Activated naive CD4-positive, alpha-beta T cell treated with anti-CD3 and anti-CD28 coated beads, Interleukin-2, amount 10 ng/mL, durations not matched to agents 7 days and 5 days (primary cell): ENCODE results near the gene MGAT3.

Source experiments
- CTCF ChIA-PET: fragments of 350-600 bp; sonication (Branson Sonifier 250); formaldehyde crosslinking; loops from one replicate; lab custom pipeline; 2021; ENCODE audit warnings: antibody characterized with exemption; lab: Charles Lee
- DNase-seq: peaks from one replicate; pipeline ENCODE4 v3.0.0-alpha.2; 2020
- H3K27ac Mint-ChIP-seq: one replicate; pipeline ENCODE4 v1.8.0; 2021; ENCODE audit warnings: mild to moderate bottlenecking, moderate library complexity, mixed read lengths
- H3K27me3 Mint-ChIP-seq: one replicate; pipeline ENCODE4 v1.8.0; 2021; ENCODE audit warnings: mild to moderate bottlenecking, mixed read lengths
- H3K36me3 Mint-ChIP-seq: one replicate; pipeline ENCODE4 v1.8.0; 2021; ENCODE audit warnings: mixed read lengths
- H3K4me1 Mint-ChIP-seq: one replicate; pipeline ENCODE4 v1.8.0; 2021; ENCODE audit warnings: mixed read lengths
- H3K4me3 Mint-ChIP-seq: one replicate; pipeline ENCODE4 v1.8.0; 2021; ENCODE audit warnings: mild to moderate bottlenecking, moderate library complexity, mixed read lengths
- H3K9me3 Mint-ChIP-seq: one replicate; pipeline ENCODE4 v1.8.0; 2021; ENCODE audit warnings: mixed read lengths

Gene MGAT3

DNA sequence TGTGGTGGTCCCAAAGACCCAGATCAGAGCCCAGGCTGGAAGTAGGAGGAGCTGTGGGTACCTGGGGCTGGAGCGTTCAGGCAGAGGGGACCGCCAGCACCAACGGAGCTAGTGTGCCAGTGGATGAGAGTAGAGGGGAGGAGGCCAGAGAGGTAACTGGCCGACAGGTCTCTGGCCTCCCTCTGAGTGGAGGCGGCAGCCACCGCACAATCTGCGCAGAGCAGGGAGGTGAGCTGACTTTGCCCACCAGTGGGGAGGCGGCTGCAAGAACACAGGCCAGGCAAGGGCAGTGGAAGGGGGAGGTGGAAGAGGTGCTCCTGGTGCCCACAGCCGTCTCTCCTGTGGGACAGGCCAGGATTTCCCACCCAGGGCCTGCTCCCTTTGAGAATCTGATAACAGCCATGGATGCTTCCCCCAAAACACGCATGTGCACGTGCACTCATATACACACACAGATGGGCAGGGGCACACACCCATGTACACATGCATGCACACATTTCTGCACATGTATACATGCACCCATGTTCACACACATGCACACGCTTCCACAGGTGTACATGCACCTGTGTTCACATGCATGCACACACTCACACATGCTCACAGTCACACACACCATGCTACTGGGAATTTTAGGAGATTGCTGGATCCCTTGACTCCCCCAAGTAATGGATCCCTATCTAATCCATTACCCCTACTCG, 6.4 kb upstream of the MGAT3 start:
- Mint-ChIP-seq H3K27me3 (peaks cover 30% of the 10 kb centered on the region), H3K9me3 (no peaks in the 10 kb centered on the region), H3K36me3 (peaks cover 31% of the 10 kb centered on the region), H3K4me3 (no peak overlapping the region), H3K27ac (no peak overlapping the region), H3K4me1 (peaks cover 72% of the 10 kb centered on the region)
- DNase-seq, result no peak
- CTCF ChIA-PET, result no interaction called here

DNA sequence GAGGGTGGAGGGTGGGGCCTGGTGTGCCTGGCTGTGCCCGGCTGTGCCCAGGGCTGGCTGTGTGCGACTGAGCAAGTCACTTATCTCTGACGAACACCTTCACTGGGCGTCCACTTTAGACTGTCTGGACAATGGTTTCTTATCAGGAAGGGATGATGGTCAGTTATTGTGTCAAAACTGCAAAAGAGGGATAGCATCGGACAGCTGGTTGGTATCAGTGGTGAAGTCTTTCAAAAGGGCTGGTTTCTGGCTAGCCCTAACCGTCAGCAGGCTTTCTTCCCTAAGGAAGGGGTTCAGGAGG, 4.1 kb upstream of the MGAT3 start:
- Mint-ChIP-seq H3K4me1 (peaks cover 70% of the 10 kb centered on the region), H3K27ac (no peak overlapping the region), H3K4me3 (no peak overlapping the region), H3K27me3 (peaks cover 45% of the 10 kb centered on the region), H3K9me3 (no peaks in the 10 kb centered on the region), H3K36me3 (peaks cover 40% of the 10 kb centered on the region)
- CTCF ChIA-PET, result no interaction called here
- no peak for DNase-seq

DNA sequence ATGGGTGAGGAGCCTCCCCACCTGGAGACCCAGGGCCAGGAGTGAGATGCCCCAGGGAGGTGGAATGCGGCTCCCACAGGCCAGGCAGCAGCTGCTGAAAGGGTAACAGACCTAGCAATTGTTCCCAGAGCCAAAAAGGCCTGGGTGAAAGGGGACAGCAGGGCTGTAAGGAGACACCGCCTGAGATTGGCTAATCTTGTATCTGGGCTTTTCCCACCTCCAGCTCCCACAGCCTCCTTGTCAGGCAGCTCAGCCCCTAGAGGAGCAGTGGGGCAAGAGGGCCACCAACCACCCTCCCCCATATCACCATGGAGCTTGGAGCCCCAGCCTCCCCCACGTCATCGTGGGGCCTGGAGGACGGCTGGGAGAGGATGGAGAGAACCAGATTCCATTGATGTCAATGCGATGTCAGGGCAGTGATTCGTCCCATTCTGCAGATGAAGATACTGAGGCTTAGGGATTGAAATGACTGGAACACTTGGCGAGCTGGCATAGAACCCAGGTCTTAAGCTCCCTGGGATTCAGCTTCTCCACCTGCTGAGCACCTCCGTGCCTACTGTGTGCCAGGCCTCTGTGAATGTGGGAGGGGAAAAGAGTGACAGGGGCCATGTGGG, 2.9 kb upstream of the MGAT3 start:
- no peak for DNase-seq
- peaks cover 56% of the 10 kb centered on the region for H3K27me3 Mint-ChIP-seq
- CTCF ChIA-PET, result interaction anchor here (0.9 kb wide), 1 partner anchor 17 kb away, joined by 3 read pairs; no protein-coding TSS in a partner anchor
- H3K27ac Mint-ChIP-seq, result peak overlapping the region; percentile 80
- H3K4me1 Mint-ChIP-seq, result peaks cover 67% of the 10 kb centered on the region
- H3K36me3 Mint-ChIP-seq, result peaks cover 47% of the 10 kb centered on the region
- H3K4me3 Mint-ChIP-seq, result no peak overlapping the region
- no peaks in the 10 kb centered on the region for H3K9me3 Mint-ChIP-seq

DNA sequence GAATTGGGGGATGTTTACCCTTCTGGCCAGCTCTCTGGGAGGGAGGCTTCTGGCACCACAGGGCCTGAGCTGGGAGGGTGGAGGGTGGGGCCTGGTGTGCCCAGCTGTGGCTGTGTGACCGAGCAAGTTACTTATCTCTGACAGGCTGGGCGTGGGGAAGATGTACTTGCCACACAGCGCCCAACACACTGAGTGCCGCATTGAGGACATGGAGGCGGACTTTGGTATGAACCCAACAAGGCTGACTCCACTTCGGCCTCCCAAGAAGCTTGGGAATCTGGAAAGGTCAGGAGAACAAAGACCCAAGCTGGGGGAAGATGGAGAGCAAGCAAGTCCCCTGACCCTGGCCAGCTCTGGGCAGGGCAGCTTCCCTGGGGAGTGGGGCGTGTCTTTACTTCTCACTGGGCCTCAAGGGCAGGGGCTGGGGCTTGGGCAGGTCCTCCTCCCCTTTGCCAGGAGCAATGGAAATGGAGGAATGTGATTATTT, 2.4 kb upstream of the MGAT3 start:
- no peak for DNase-seq
- no peak overlapping the region for H3K4me3 Mint-ChIP-seq

DNA sequence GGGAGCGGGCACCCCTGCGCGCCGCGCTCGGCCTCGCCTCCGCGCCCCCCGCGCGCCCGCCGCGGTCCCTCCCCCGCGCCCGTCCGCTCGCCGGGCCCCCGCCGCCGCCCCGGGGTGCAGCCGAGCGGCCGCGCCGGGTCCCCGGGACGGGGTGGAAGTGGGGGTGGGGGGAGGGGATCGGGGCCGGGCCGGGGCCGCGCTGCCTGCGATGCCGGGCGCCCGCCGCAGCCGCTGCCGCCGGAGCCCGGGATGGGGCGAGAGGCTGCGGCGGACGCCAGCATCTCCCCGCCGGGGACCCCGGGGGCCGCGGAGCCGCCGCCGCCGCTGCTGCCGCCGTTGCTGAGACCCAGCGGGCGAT, 365 bp downstream of the MGAT3 start:
- H3K36me3 Mint-ChIP-seq, result peaks cover 36% of the 10 kb centered on the region
- H3K9me3 Mint-ChIP-seq, result no peaks in the 10 kb centered on the region
- no peak for DNase-seq
- CTCF ChIA-PET, result no interaction called here
- no peak overlapping the region for H3K4me3 Mint-ChIP-seq
- H3K27ac Mint-ChIP-seq, result no peak overlapping the region
- H3K27me3 Mint-ChIP-seq, result peaks cover 77% of the 10 kb centered on the region
- H3K4me1 Mint-ChIP-seq, result peaks cover 38% of the 10 kb centered on the region

More for the DNA sequence above, 2.4 kb upstream of the MGAT3 start:
- Mint-ChIP-seq H3K27me3 (peaks cover 62% of the 10 kb centered on the region), H3K4me1 (peaks cover 61% of the 10 kb centered on the region), H3K9me3 (no peaks in the 10 kb centered on the region), H3K36me3 (peaks cover 46% of the 10 kb centered on the region), H3K27ac (peak overlapping the region; percentile 80)
- CTCF ChIA-PET, result no interaction called here

DNA sequence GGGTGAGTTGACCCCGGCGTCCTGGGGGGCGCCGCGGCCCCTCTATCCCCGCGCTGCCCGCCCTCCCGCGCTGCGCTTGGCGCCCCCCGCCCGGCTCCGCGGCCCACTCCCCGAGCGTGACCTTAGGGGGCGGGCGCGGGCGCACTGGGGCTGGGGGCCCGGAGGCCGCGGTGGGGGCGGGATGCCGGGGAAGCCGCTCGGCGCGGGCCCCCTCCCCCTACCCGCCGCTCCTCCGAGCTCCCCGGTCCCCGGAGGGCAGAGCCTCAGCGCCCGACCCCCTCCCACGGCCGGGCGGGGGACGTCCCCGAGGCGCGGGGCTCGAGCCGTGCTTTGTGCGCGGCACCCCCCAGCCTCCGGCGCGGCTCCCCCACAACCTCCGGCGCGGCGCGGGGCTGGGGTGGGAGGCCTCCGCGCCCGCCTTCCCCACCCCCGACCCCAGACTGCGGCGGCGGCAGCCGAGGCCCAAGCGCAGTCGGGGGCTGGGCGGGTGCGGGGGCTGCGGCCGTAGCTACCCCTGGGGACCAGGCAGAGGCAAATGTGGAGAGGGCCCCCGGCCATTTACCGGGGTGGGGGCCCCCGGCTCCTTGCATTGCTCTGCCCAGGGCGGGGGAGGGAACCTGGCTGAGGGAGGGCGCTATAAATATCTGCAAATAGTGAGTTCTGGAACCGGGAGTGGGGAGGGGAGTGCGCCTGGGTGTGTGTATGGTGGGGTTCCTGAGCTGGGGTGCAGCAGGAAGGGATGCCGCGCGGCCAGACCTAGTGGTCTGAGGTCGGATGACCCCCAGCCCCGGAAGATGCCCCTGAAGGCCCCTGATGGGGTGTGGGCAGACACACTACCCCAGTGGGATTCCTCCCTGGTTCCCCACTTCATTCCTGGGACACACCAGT, 988 bp downstream of the MGAT3 start:
- Mint-ChIP-seq H3K4me1 (peaks cover 32% of the 10 kb centered on the region), H3K27ac (no peak overlapping the region), H3K27me3 (peaks cover 71% of the 10 kb centered on the region), H3K4me3 (peak overlapping the region; percentile 48), H3K9me3 (no peaks in the 10 kb centered on the region), H3K36me3 (peaks cover 33% of the 10 kb centered on the region)
- CTCF ChIA-PET, result no interaction called here
- DNase-seq, result no peak

DNA sequence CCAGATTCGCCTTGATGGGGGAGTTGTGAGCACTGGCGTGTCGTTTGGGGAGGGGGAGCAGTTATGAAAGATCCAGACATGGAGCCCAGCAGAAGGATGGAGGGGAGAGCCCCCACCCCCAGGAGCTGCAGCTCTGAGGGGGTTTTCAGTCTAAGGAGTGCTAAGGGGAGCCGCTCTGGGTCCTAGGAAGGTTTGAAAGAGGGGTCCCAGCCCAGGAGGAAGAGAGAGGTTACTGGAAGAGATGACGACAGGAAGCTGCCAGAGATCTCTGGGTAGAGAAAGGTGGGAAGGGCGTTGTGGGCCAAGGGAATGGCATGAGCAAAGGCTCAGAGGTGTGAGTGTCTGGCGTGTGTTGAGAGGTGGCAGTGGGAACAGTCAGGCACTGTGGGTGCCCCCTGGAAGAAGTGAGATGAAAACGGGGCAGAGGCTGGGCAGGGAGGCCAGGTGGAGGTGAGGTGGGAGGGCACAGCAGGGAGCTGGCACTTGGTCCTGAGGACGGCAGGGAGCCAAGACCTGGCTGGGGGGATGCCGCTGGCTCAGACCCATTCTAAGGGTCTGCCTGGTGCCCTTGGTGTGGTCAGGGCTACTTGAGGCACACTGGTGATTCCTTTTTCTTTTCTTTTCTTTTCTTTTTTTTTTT, 1.8 kb downstream of the MGAT3 start:
- Mint-ChIP-seq H3K4me1 (peaks cover 32% of the 10 kb centered on the region), H3K9me3 (no peaks in the 10 kb centered on the region), H3K36me3 (peaks cover 33% of the 10 kb centered on the region), H3K27me3 (peaks cover 65% of the 10 kb centered on the region), H3K4me3 (peak overlapping the region; percentile 16), H3K27ac (no peak overlapping the region)
- CTCF ChIA-PET, result no interaction called here
- no peak for DNase-seq

DNA sequence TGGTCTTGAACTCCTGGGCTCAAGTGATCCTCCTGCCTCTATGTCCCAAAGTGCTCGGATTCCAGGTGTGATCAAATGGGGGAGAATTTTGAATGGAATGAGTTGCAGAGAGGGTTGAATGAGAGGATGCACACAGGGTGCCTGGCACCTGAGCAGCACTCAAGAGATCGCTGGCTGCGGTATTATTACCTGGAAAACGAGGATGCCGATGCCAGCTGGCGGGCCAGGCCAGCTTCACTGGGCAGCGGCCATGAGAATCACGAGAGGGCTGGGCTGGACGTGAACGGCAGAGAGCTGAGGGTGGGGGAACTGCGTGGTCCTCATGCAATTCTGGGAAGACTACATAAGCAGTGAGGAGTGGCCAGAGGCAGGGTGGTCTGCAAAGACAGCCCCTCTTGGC, 2.9 kb downstream of the MGAT3 start:
- Mint-ChIP-seq H3K4me3 (no peak overlapping the region), H3K36me3 (peaks cover 27% of the 10 kb centered on the region), H3K27ac (no peak overlapping the region), H3K9me3 (no peaks in the 10 kb centered on the region), H3K27me3 (peaks cover 54% of the 10 kb centered on the region), H3K4me1 (peaks cover 26% of the 10 kb centered on the region)
- no peak for DNase-seq
- CTCF ChIA-PET, result no interaction called here

DNA sequence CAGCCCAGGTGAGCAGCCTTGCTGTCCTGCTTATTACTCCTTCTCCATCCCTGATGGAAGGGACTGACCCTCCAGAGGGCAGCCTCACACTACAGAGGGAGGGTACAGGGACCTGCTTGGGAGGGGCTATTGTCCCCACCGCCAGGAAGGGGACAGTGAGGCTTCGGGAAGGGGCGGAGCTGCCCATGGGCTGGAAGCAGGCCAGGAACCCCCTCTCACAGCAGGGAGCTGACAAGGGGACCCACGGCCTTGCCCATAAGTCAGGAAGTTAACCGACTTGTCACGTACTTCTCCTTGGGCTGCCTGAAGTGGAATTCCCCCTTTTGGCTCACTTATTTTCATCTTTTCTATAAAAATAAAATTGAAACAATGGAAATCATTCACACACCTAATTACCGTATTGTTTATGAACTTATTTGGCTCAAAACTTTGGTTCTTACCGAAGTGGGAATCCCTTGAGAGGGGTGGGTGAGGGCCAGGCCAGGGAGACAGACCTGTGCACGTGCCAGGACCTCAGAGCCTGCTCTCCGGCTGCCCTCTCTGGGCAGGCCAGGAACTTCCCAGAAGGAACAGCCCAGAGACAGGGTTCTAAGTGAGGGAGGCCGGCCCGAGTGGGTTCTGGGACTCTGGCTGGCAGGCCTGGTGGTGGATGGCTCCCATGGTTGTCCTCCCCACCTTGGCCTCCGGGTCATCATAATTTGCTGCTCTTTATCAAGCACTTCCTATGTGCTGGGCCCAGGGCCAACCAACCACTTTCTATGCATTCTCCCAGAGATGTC, 5.8 kb downstream of the MGAT3 start:
- peaks cover 22% of the 10 kb centered on the region for H3K4me1 Mint-ChIP-seq
- DNase-seq, result no peak
- H3K27ac Mint-ChIP-seq, result no peak overlapping the region
- H3K27me3 Mint-ChIP-seq, result peaks cover 36% of the 10 kb centered on the region
- CTCF ChIA-PET, result no interaction called here
- H3K9me3 Mint-ChIP-seq, result no peaks in the 10 kb centered on the region
- H3K36me3 Mint-ChIP-seq, result peaks cover 11% of the 10 kb centered on the region
- H3K4me3 Mint-ChIP-seq, result no peak overlapping the region

DNA sequence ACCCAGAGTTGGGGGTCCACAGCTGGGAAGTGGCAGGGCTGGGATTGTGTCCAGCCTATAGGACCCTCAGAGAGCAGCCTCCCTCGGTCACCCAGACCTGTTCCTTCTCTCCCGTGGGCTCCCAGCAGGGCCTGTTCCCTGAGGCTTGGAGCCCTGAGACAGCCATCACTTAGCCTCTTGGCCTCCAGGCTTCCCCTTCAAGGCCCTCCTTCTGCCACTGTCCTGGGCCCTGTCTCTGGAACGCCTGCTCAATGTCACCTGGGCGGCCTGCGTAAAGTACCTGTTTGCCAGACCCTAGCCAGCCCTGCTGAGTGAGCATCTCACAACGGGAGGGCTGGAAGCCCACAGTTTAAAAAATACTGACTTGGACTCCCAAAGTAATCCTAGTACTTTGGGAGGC, 6.5 kb downstream of the MGAT3 start:
- CTCF ChIA-PET, result no interaction called here
- Mint-ChIP-seq H3K27ac (no peak overlapping the region), H3K4me1 (peaks cover 20% of the 10 kb centered on the region), H3K27me3 (peaks cover 31% of the 10 kb centered on the region), H3K4me3 (no peak overlapping the region), H3K9me3 (no peaks in the 10 kb centered on the region), H3K36me3 (peaks cover 8% of the 10 kb centered on the region)
- DNase-seq, result no peak

DNA sequence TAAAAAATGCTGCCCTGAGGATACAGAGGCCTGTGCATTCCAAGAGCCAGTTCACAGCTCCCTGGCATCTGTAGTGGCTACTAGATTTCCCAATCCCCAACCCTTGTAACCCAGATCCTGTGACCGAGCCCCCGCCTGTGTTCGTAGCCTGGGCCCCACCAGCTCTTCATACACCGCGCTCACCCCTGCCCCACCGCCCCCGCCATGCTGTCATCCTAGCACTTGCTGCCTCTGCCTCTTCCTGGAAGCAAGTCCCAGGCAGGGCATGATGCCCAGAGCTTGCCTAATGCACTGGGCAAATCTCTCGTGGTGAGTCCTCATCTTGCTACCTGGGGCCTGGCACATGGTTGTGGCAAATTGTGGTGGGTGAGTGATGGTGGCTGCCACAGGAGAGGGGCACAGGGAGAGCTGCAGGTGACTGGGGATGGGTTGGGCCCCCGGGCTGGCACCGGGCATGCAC, 7.1 kb downstream of the MGAT3 start:
- no peak overlapping the region for H3K4me3 Mint-ChIP-seq
- H3K36me3 Mint-ChIP-seq, result peaks cover 5% of the 10 kb centered on the region
- peaks cover 24% of the 10 kb centered on the region for H3K27me3 Mint-ChIP-seq
- DNase-seq, result no peak
- H3K27ac Mint-ChIP-seq, result peak overlapping the region; percentile 52
- peaks cover 20% of the 10 kb centered on the region for H3K4me1 Mint-ChIP-seq
- CTCF ChIA-PET, result no interaction called here
- H3K9me3 Mint-ChIP-seq, result no peaks in the 10 kb centered on the region

DNA sequence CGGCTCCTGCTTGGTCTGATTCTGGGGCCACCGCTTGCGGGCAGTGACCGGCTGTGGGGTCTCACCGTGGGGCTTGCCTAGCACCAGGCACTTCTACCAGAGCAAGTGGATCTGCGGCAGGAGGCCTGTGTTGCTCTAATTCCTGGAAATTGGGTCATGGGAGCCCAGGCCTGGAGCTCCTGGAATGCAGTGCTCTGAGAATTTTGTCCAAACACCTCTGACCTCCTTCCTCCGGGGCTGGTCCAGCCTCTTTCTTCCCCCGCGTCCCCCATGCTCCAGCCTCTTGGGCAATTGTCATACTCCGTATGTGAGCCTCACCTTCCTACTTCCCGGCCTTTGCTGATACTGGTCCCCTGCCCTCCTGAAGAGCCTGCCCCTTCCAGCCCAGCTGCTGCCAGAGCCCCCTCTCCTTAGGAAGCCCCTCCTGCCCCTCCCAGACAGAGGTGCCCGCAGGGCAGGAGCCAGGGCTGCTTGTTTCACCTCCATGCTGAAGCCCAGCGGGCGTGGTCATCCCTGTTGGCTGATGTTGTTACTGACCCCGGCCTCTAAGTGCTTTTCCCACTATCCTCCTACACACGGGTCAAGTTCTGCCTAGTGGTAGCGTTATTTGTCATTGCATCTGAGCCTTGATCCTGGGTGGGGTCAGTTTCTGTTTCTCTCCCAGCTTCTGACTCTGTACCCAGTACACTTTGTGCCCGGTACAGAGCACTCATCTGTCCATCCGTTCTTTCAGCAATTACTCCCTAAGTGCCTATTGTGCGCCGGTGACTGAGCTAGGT, 9.6 kb downstream of the MGAT3 start:
- DNase-seq, result no peak
- no peak overlapping the region for H3K27ac Mint-ChIP-seq
- H3K9me3 Mint-ChIP-seq, result no peaks in the 10 kb centered on the region
- no peak overlapping the region for H3K4me3 Mint-ChIP-seq
- CTCF ChIA-PET, result interaction anchor here (1.7 kb wide), 1 partner anchor 30 kb away, joined by 6 read pairs; no protein-coding TSS in a partner anchor
- H3K36me3 Mint-ChIP-seq, result no peaks in the 10 kb centered on the region
- H3K27me3 Mint-ChIP-seq, result peaks cover 12% of the 10 kb centered on the region
- H3K4me1 Mint-ChIP-seq, result peaks cover 33% of the 10 kb centered on the region

DNA sequence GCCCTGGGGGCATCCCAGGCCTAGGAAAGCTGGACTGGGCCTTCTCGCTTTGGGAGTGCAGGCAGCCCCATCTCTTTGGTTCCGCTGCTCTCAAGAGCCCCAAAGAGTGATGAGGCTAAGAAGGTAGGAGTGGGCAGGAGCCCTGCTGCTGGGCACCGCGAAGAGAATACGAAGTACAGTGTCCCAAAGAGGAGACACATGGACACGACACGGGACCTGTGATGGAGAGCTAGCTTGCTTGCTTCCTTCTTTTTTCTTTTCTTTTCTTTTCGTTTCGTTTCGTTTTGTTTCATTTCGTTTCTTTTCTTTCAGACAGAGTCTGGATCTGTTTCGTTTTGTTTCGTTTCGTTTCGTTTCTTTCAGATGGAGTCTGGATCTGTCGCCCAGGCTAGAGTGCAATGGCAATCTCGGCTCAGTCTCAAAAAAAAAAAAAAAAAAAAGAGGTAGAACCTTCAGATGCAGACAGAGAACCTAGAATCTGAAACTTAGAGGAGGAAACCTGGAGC, 10.6 kb downstream of the MGAT3 start:
- Mint-ChIP-seq H3K36me3 (no peaks in the 10 kb centered on the region), H3K4me3 (no peak overlapping the region), H3K27ac (no peak overlapping the region), H3K9me3 (no peaks in the 10 kb centered on the region), H3K27me3 (peaks cover 16% of the 10 kb centered on the region), H3K4me1 (peaks cover 44% of the 10 kb centered on the region)
- CTCF ChIA-PET, result interaction anchor here (1.7 kb wide), 1 partner anchor 29 kb away, joined by 6 read pairs; no protein-coding TSS in a partner anchor
- DNase-seq, result no peak
